ENCODE data around the gene ARHGEF39.

DNA sequence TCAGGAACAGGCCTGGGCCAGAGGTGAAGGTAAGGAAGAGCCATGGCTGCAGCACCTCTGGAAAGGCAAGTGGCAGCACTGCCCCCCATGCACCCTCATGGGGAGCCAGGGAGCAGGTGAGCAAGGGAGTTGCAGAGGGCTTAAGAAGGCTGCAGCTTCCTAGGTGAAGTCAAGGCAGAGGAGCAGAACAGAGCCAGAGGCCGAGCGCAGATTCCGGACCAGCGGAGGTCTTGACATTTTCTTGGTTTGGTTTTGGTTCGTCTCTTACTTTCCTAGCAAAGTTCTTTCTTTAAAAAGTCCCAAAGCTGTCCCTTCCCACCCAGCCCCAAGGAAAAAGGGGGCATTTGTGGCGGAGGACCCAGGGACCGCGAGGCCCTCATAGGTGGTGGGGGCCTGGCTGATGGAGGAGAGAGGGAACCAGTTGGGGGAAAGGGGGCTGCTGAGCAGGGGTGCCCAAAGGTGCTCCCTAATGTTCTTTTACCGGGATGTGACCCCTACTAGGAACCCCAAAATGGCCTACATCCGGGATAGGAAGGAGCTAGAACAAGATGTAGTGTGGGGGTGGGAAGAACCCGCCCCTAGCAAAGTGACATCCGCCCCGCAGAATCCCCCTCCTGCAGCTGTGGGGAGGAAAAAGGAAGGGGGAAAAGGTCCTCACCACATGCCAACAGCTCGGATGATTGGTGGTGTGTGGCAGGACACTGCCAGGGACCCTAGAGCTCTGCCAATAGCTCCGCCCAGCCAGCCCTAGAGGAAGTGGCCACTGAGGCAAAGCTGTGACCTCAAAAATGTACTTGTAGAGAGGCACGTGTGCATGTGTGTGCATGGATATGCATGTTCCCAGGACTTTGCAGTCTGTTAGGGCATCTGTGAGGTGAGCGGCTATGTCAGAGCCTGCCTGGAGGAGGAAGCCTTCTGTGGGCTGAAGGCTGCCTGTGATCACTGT is 45.9 kb downstream of the ARHGEF39 start:
- TF ChIP-seq CTCF (IDR thresholded peaks at IDR 0.05) (no peak), POLR2A (IDR thresholded peaks at IDR 0.05) (no peak)

Measured in thyroid gland (tissue), 4 donors.